Tibial nerve (tissue), 3 donors: ENCODE data around the gene PHF14.

ENCODE experiments used
- POLR2A ChIP-seq, 2 donors: fragments of 450-650 bp; IDR thresholded peaks; one replicate each; pipeline ENCODE4 v1.6.1; 2017; ENCODE audit warnings: antibody characterized with exemption in 2 of 2, mild to moderate bottlenecking in 2 of 2, moderate library complexity in 2 of 2
- TF ChIP-seq, protein P1 (sequence below), 5 experiments: fragments of 200-600 bp in 3 of 5; fragments of 450-650 bp in 2 of 5; sonication (generic) in 3 of 5; IDR thresholded peaks; one replicate each; pipeline ENCODE4 v1.5.1; 2016 to 2019; ENCODE audit warnings: antibody characterized with exemption in 5 of 5, mild to moderate bottlenecking in 3 of 5, moderate library complexity in 2 of 5

GRCh38 chr7:11168650-11169170, 195.0 kb downstream of the PHF14 start:
- TF ChIP-seq, protein P1, sequence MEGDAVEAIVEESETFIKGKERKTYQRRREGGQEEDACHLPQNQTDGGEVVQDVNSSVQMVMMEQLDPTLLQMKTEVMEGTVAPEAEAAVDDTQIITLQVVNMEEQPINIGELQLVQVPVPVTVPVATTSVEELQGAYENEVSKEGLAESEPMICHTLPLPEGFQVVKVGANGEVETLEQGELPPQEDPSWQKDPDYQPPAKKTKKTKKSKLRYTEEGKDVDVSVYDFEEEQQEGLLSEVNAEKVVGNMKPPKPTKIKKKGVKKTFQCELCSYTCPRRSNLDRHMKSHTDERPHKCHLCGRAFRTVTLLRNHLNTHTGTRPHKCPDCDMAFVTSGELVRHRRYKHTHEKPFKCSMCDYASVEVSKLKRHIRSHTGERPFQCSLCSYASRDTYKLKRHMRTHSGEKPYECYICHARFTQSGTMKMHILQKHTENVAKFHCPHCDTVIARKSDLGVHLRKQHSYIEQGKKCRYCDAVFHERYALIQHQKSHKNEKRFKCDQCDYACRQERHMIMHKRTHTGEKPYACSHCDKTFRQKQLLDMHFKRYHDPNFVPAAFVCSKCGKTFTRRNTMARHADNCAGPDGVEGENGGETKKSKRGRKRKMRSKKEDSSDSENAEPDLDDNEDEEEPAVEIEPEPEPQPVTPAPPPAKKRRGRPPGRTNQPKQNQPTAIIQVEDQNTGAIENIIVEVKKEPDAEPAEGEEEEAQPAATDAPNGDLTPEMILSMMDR (IDR thresholded peaks at IDR 0.05): no peak
- no peak for TF ChIP-seq POLR2A (IDR thresholded peaks at IDR 0.05)
